T-helper 2 cell treated with Interferon-gamma antibody and Interleukin-4, amounts not matched to agents 5 μg/mL and 100 μg/mL, for 36 hours (primary cell): ENCODE measurements around the gene GNB1.
A peak's percentile ranks its signal among the peaks of the same experiment; 100 is the strongest.

Source experiments
- DNase-seq: peaks from one replicate; pipeline ENCODE4 v3.0.0; 2021; ENCODE audit warnings: low spot score
- H3K27ac Mint-ChIP-seq: one replicate; pipeline ENCODE4 v1.8.0; 2021; ENCODE audit warnings: mild to moderate bottlenecking, mixed read lengths
- H3K27me3 Mint-ChIP-seq: one replicate; pipeline ENCODE4 v1.8.0; 2021; ENCODE audit warnings: low read depth, mixed read lengths
- H3K36me3 Mint-ChIP-seq: one replicate; pipeline ENCODE4 v1.8.0; 2021; ENCODE audit warnings: low read depth, mixed read lengths
- H3K4me1 Mint-ChIP-seq: one replicate; pipeline ENCODE4 v1.8.0; 2021; ENCODE audit warnings: low read depth, mixed read lengths
- H3K4me3 Mint-ChIP-seq: one replicate; pipeline ENCODE4 v1.8.0; 2022; ENCODE audit warnings: mild to moderate bottlenecking, moderate library complexity, mixed read lengths
- H3K9me3 Mint-ChIP-seq: one replicate; pipeline ENCODE4 v1.8.0; 2021; ENCODE audit warnings: mixed read lengths

Gene GNB1

GRCh38 chr1:1780598-1781525 is 110.0 kb downstream of the GNB1 start:
- H3K9me3 Mint-ChIP-seq, result no peaks in the 10 kb centered on the region
- DNase-seq, result no peak
- no peaks in the 10 kb centered on the region for H3K27me3 Mint-ChIP-seq
- H3K27ac Mint-ChIP-seq, result peak overlapping the region; percentile 92
- H3K36me3 Mint-ChIP-seq, result peaks cover 9% of the 10 kb centered on the region
- peak overlapping the region; percentile 82 for H3K4me3 Mint-ChIP-seq
- H3K4me1 Mint-ChIP-seq, result peaks cover 45% of the 10 kb centered on the region

GRCh38 chr1:1779691-1780597 is 110.9 kb downstream of the GNB1 start:
- Mint-ChIP-seq H3K27ac (peak overlapping the region; percentile 92), H3K36me3 (peaks cover under 1% of the 10 kb centered on the region), H3K4me3 (peak overlapping the region; percentile 82), H3K4me1 (peaks cover 52% of the 10 kb centered on the region), H3K27me3 (no peaks in the 10 kb centered on the region), H3K9me3 (no peaks in the 10 kb centered on the region)
- peak; percentile 75 for DNase-seq

GRCh38 chr1:1779320-1779675 is 111.6 kb downstream of the GNB1 start:
- no peak for DNase-seq
- no peaks in the 10 kb centered on the region for H3K36me3 Mint-ChIP-seq
- no peaks in the 10 kb centered on the region for H3K27me3 Mint-ChIP-seq
- peak overlapping the region; percentile 82 for H3K4me3 Mint-ChIP-seq
- H3K4me1 Mint-ChIP-seq, result peaks cover 52% of the 10 kb centered on the region
- no peaks in the 10 kb centered on the region for H3K9me3 Mint-ChIP-seq
- peak overlapping the region; percentile 92 for H3K27ac Mint-ChIP-seq

- peaks cover 52% of the 10 kb centered on the region for H3K4me1 Mint-ChIP-seq
- DNase-seq, result peak; percentile 78
- H3K4me3 Mint-ChIP-seq, result peak overlapping the region; percentile 82
- H3K27me3 Mint-ChIP-seq, result no peaks in the 10 kb centered on the region
- no peaks in the 10 kb centered on the region for H3K9me3 Mint-ChIP-seq
- peaks cover under 1% of the 10 kb centered on the region for H3K36me3 Mint-ChIP-seq
- peak overlapping the region; percentile 92 for H3K27ac Mint-ChIP-seq
These were observed 112.1 kb downstream of the GNB1 start for GRCh38 chr1:1778663-1779319.

GRCh38 chr1:1777950-1778662 is 112.8 kb downstream of the GNB1 start, which contains the start of gene NADK:
NADK (minus strand) TSS chr1:1778470; CDS start chr1:1765406, 13,064 bp downstream.
- Mint-ChIP-seq H3K27ac (peak within 1 kb of the TSS; percentile 92), H3K4me3 (peak within 1 kb of the TSS; percentile 86), H3K9me3 (no peaks in the 10 kb centered on the region), H3K36me3 (peaks cover 2% of the 10 kb centered on the region), H3K4me1 (peaks cover 50% of the 10 kb centered on the region), H3K27me3 (no peaks in the 10 kb centered on the region)
- DNase-seq, result peak; percentile 84

- no peak for DNase-seq
- Mint-ChIP-seq H3K4me1 (peaks cover 45% of the 10 kb centered on the region), H3K9me3 (no peaks in the 10 kb centered on the region), H3K36me3 (peaks cover 4% of the 10 kb centered on the region), H3K27me3 (no peaks in the 10 kb centered on the region), H3K4me3 (peak overlapping the region; percentile 86), H3K27ac (peak overlapping the region; percentile 87)
These were observed 113.3 kb downstream of the GNB1 start for GRCh38 chr1:1777583-1777899.

GRCh38 chr1:1776672-1777582 is 114.0 kb downstream of the GNB1 start:
- peaks cover 10% of the 10 kb centered on the region for H3K36me3 Mint-ChIP-seq
- peak overlapping the region; percentile 87 for H3K27ac Mint-ChIP-seq
- peaks cover 45% of the 10 kb centered on the region for H3K4me1 Mint-ChIP-seq
- H3K9me3 Mint-ChIP-seq, result no peaks in the 10 kb centered on the region
- peak overlapping the region; percentile 86 for H3K4me3 Mint-ChIP-seq
- no peaks in the 10 kb centered on the region for H3K27me3 Mint-ChIP-seq
- no peak for DNase-seq

GRCh38 chr1:1775327-1776226 is 115.3 kb downstream of the GNB1 start:
- peak overlapping the region; percentile 47 for H3K4me3 Mint-ChIP-seq
- no peak for DNase-seq
- peaks cover 33% of the 10 kb centered on the region for H3K4me1 Mint-ChIP-seq
- H3K9me3 Mint-ChIP-seq, result peaks cover 6% of the 10 kb centered on the region
- no peaks in the 10 kb centered on the region for H3K27me3 Mint-ChIP-seq
- H3K36me3 Mint-ChIP-seq, result peaks cover 20% of the 10 kb centered on the region
- H3K27ac Mint-ChIP-seq, result peak overlapping the region; percentile 21

GRCh38 chr1:1773874-1774273 is 117.0 kb downstream of the GNB1 start:
- DNase-seq, result no peak
- Mint-ChIP-seq H3K4me1 (peaks cover 20% of the 10 kb centered on the region), H3K4me3 (no peak overlapping the region), H3K36me3 (peaks cover 34% of the 10 kb centered on the region), H3K27ac (no peak overlapping the region), H3K9me3 (peaks cover 12% of the 10 kb centered on the region), H3K27me3 (no peaks in the 10 kb centered on the region)

GRCh38 chr1:1771096-1771495 is 119.8 kb downstream of the GNB1 start:
- H3K4me3 Mint-ChIP-seq, result no peak overlapping the region
- no peak for DNase-seq
- H3K4me1 Mint-ChIP-seq, result peaks cover 15% of the 10 kb centered on the region
- H3K27me3 Mint-ChIP-seq, result no peaks in the 10 kb centered on the region
- H3K27ac Mint-ChIP-seq, result no peak overlapping the region
- H3K9me3 Mint-ChIP-seq, result peaks cover 17% of the 10 kb centered on the region
- H3K36me3 Mint-ChIP-seq, result peaks cover 52% of the 10 kb centered on the region

- Mint-ChIP-seq H3K27me3 (no peaks in the 10 kb centered on the region), H3K27ac (no peak overlapping the region), H3K4me3 (no peak overlapping the region), H3K36me3 (peaks cover 52% of the 10 kb centered on the region), H3K4me1 (peaks cover 6% of the 10 kb centered on the region), H3K9me3 (peaks cover 17% of the 10 kb centered on the region)
- no peak for DNase-seq
These were observed 120.8 kb downstream of the GNB1 start for GRCh38 chr1:1770102-1770501.
